GM12874 (cell line): ENCODE measurements around the gene SMIM32.

Experiments used
- TF ChIP-seq, protein P1 (sequence below): IDR thresholded peaks from 2 replicates; pipeline ENCODE4 v1.5.1; 2011; ENCODE audit warnings: low read depth, mild to moderate bottlenecking, control low read depth, low read length, moderate library complexity; ENCODE audit not compliant: insufficient read depth

SMIM32 gene

DNA sequence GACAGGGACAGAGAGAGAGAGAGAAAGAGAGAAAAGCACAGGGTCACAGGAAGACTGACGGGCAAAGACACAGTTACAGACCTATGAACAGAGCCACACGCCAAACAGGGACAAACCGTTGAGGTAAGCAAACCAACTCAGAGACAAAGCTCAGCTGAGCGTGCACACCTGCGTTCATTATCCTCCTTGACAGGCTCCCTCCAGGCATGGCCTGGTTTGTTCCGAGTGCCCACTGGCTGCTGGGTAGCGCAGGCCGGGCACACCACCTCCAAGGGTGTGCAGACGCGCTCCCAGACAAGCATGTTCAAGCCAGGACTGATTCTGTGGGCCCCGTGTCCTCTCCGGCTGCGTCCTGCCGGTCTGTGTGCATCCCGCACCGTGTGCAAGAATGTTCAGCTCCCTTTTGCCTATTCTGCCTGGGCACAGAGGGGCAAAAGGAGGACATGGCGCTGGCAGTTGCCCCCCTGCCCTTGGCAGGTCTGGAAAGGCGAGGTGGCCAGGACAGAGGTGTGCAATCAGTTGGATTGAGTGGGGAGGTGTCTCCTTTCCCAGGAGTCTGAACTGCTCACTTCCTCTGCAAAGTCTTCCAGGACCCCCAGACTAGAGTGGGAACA, 467 bp upstream of the SMIM32 start:
- TF ChIP-seq, protein P1, sequence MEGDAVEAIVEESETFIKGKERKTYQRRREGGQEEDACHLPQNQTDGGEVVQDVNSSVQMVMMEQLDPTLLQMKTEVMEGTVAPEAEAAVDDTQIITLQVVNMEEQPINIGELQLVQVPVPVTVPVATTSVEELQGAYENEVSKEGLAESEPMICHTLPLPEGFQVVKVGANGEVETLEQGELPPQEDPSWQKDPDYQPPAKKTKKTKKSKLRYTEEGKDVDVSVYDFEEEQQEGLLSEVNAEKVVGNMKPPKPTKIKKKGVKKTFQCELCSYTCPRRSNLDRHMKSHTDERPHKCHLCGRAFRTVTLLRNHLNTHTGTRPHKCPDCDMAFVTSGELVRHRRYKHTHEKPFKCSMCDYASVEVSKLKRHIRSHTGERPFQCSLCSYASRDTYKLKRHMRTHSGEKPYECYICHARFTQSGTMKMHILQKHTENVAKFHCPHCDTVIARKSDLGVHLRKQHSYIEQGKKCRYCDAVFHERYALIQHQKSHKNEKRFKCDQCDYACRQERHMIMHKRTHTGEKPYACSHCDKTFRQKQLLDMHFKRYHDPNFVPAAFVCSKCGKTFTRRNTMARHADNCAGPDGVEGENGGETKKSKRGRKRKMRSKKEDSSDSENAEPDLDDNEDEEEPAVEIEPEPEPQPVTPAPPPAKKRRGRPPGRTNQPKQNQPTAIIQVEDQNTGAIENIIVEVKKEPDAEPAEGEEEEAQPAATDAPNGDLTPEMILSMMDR: no peak

DNA sequence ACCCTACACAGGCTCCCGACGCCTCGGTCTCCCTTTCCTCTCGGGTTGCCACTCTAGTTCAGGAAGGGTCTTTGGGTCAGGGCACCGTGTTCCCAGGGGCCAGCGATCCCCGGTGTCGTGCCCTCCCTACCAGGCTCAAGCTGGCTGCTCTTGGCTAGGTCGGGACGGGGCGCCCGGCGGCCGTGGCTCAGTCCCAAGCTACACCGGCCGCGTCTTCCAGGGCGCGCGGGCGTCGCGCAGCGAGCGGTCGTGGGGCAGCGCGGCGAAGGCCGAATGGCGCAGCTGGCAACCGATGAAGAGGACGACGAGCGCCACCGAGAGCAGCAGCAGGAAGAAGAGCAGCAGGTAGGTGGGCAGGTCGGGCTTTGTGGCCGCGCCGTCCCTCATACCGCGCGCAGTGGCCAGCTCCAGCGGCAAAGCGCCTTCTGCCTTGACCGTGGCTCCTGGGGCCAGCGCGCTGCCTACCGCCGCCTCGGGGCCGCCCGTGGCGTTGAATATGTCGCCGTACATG, 892 bp downstream of the SMIM32 start:
- TF ChIP-seq, protein P1: no peak

DNA sequence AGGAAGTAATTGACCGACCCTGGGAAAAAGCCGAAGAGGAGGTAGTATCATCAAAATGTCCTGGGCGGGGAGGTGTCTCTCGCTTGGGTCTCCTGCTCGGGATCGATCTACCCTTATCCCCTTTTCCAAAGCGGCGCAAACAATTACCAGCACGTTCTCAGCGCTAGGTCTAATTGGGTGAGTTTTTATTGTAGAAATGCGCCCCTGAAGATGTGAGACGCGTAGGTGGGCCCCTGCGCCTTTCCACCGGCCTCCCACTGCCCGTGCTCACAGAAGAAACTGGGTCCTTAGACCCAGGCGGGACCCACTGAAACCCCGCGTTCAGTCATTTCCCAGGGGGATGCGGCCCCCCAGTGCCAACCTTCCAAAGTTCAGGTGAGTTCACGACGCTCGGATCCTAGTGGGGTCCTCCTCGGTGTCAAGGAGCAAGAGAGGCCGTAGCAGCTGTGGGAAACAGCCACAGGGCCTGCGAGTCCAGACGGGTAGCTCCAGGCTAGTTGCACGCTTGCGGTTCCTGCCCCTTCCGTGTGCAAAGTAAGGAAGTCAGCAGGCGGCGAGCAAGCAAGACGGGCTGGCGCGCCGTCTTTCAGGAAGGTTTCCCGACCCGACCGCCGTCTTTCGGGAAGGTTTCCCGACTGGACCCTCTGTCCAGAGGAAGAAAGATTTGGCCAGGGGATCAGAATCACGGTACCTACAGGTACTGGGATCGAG, 1.5 kb downstream of the SMIM32 start:
- TF ChIP-seq, protein P1: no peak

DNA sequence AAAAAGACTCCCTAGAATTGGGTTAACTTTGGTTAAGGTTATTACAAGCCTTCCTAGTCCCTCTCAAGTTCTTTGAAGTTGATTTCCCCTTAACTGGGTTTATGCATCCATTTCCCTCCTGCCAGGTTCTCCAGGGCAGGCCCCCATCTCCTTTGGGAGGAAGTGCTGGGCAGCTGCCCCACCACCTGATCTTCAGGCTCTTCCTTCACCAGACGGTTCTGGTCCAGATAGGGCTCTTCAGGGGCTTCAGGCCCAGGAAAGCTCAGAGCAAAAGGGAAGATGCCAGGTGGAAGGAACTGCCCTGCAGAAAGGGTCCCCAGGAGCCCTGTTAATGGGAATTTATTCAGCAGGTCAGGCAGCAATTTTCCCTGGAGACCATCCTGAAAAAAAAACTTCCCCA, 2.1 kb downstream of the SMIM32 start:
- TF ChIP-seq, protein P1: no peak

DNA sequence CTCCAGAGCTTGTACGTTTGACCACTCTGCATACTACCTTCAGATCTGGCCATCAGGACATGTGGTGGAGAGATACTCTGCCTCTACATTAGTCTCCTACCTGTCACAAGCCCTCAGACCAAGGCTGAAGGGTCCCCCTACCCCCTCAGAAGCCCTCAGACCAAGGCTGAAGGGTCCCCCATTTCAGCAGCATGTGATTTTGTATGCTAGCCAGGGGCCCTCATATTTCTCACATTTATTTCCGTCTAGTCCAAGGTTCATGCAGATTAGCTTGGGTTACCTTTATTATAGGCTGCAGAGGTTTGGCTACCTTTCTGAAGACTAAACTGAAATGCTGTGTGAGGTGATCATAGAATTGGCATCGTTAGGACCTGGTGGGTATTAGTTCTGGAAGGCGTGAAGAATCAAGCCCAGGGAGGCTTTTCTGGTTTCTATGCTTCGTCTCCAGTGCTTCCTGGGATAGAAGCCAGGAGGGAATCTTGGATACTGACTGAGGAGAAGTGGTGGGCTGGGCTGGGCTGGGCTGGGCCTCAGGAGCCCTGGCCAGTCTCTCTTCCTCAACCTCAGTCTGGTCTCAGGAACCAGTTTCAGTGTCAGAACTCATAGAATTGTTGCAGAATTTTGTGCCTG, 2.8 kb downstream of the SMIM32 start:
- TF ChIP-seq, protein P1: no peak

DNA sequence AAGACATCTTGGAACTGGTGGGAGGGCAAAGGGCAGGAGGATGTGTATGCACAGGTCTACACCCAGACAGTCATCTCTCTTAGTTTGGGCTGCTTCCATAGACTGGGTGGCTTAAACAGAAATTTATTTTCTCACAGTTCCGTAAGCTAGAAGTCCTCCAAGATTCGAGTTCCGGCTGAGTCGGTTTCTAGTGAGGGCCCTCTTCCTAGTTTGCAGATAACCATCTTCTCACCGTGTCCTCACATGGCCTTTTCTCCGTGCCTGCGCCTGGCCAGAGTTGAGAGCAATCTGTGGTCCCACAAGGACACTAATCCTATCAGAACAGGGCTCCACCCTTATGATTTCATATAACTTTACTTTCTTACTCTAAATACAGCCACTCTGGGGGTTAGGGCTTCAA, 4.1 kb downstream of the SMIM32 start:
- TF ChIP-seq, protein P1: no peak

DNA sequence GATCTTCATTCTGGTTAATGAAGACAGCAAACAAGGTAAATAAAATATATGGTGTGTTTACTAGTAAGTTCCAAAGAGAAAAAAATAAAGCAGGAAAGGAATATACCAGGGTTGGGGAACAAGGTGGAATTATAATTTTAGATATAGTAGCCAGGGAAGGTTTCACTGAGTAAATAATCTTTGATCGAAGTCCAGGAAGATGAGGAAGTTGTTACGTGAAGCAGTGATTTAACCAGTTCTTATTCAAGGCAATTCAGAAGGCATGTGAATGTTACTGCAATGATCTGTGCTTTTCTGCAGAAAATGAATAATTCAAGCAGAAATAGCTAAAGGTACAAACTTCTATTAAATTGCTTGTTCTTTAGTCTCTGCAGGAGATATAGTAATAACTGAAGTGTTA, 6.2 kb downstream of the SMIM32 start:
- TF ChIP-seq, protein P1: no peak
